HCT116 (cell line): Measurements from ENCODE around the gene IMMP2L. TPM values are rescaled to one million over a fixed set of nuclear protein-coding genes. Genes with fewer than 3 reads are reported as not detected.

Source experiments
- ATAC-seq: fragments of 200-7000 bp; cut with Tn5 transposase; 2 replicates; pipeline ENCODE4 v1.9.1; 2020; ENCODE audit warnings: mild to moderate bottlenecking, moderate library complexity
- BruUV-seq: library from RNA; stranded (reverse); fragments of 400-500 nt; replicated peaks from 2 replicates; lab custom pipeline; 2021; lab: Mats Ljungman, UMichigan
- CTCF ChIA-PET: fragments of 300-600 bp; sonication (Branson Sonifier 250); formaldehyde crosslinking; loops from one replicate; lab custom pipeline; 2021; ENCODE audit warnings: antibody characterized with exemption; lab: Charles Lee
- POLR2A ChIA-PET: fragments of 300-600, 350-600 bp; sonication (Branson Sonifier 250); formaldehyde crosslinking; loops from one replicate; lab custom pipeline; 2021; ENCODE audit warnings: antibody characterized with exemption; lab: Charles Lee
- RAD21 ChIA-PET, 2 experiments: fragments of 300-600 bp; sonication (Branson Sonifier 250); formaldehyde crosslinking; loops; one replicate each; lab custom pipeline; 2023; ENCODE audit warnings: low total read pairs in 2 of 2; ENCODE audit not compliant: uncharacterized antibody in 2 of 2, unreplicated experiment in 2 of 2, low non-redundant PET in 1 of 2; lab: Charles Lee
- DNase-seq: peaks from one replicate; pipeline ENCODE4 v3.0.0-alpha.2; 2010; ENCODE audit warnings: low read depth, low spot score
- H2AFZ ChIP-seq: fragments of 200-600 bp; shearing (Covaris generic), sonication (generic); 2 replicates; pipeline ENCODE4 v1.6.1; 2017; ENCODE audit warnings: low read depth, mixed run types, mixed read lengths, antibody characterized with exemption, low read length; ENCODE audit not compliant: poor library complexity, severe bottlenecking
- H3K27ac ChIP-seq: 2 replicates; pipeline ENCODE4 v1.5.1; 2012; ENCODE audit warnings: low read depth, low read length
- H3K27me3 ChIP-seq: fragments of 200-600 bp; sonication (generic); 2 replicates; pipeline ENCODE4 v1.6.1; 2016; ENCODE audit warnings: mixed run types, low read length, mixed read lengths; ENCODE audit not compliant: insufficient read depth
- H3K36me3 ChIP-seq, 2 experiments: fragments of 200-500 bp in 1 of 2; fragments of 200-600 bp in 1 of 2; sonication (Bioruptor generic) in 1 of 2; sonication (generic) in 1 of 2; 2 replicates each; pipeline versions ENCODE4 v1.5.1 to v1.6.1; 2014 to 2016; ENCODE audit warnings: low read length in 2 of 2, inconsistent platforms in 1 of 2, mixed read lengths in 1 of 2, mixed run types in 1 of 2; ENCODE audit not compliant: insufficient read depth in 2 of 2, control insufficient read depth in 1 of 2
- H3K4me1 ChIP-seq, 2 experiments: fragments of 200-600 bp in 1 of 2; sonication (generic) in 1 of 2; 2 replicates each; pipeline versions ENCODE4 v1.5.1 to v1.6.1; 2012 to 2017; ENCODE audit warnings: low read length in 2 of 2, inconsistent platforms in 1 of 2, mild to moderate bottlenecking in 1 of 2, mixed read lengths in 1 of 2, mixed run types in 1 of 2, moderate library complexity in 1 of 2; ENCODE audit not compliant: insufficient read depth in 2 of 2, control insufficient read depth in 1 of 2
- H3K4me2 ChIP-seq: fragments of 200-600 bp; sonication (generic); 2 replicates; pipeline ENCODE4 v1.6.1; 2017; ENCODE audit warnings: mixed run types, low read length, mixed read lengths
- H3K4me3 ChIP-seq, 2 experiments: fragments of 200-600 bp in 1 of 2; sonication (generic) in 1 of 2; replicated peaks in 1 of 2; 2 replicates each; pipeline ENCODE4 v1.5.1; 2011 to 2016; ENCODE audit warnings: low read length in 2 of 2, control low read depth in 1 of 2, low read depth in 1 of 2, mild to moderate bottlenecking in 1 of 2, mixed read lengths in 1 of 2, mixed run types in 1 of 2
- H3K79me2 ChIP-seq: fragments of 200-600 bp; sonication (generic); 2 replicates; pipeline ENCODE4 v1.6.1; 2017; ENCODE audit warnings: mild to moderate bottlenecking, mixed run types, low read length, moderate library complexity, mixed read lengths; ENCODE audit not compliant: insufficient read depth
- H3K9ac ChIP-seq: fragments of 200-600 bp; sonication (generic); 2 replicates; pipeline ENCODE4 v1.6.1; 2016; ENCODE audit warnings: low read length, mixed read lengths
- H3K9me2 ChIP-seq: fragments of 200-600 bp; sonication (generic), shearing (Covaris generic); 2 replicates; pipeline ENCODE4 v1.6.1; 2017; ENCODE audit warnings: mixed run types, mild to moderate bottlenecking, moderate library complexity; ENCODE audit not compliant: insufficient read depth
- H3K9me3 ChIP-seq, 2 experiments: fragments of 200-500 bp in 1 of 2; fragments of 200-600 bp in 1 of 2; sonication (Bioruptor generic) in 1 of 2; sonication (generic) in 1 of 2; 2 replicates each; pipeline ENCODE4 v1.6.1; 2014 to 2017; ENCODE audit warnings: low read length in 2 of 2, mixed read lengths in 2 of 2, inconsistent platforms in 1 of 2, low read depth in 1 of 2, mild to moderate bottlenecking in 1 of 2, mixed run types in 1 of 2, moderate library complexity in 1 of 2; ENCODE audit not compliant: control insufficient read depth in 1 of 2, insufficient read depth in 1 of 2
- H4K20me1 ChIP-seq: fragments of 200-600 bp; sonication (generic), shearing (Covaris generic); 2 replicates; pipeline ENCODE4 v1.6.1; 2017; ENCODE audit warnings: mixed run types, mild to moderate bottlenecking, moderate library complexity; ENCODE audit not compliant: insufficient read depth
- EGR1 ChIP-seq: IDR thresholded peaks from 2 replicates; pipeline ENCODE4 v1.6.1; 2012; ENCODE audit warnings: low read depth
- EZH2 ChIP-seq: fragments of 200-600 bp; sonication (generic); IDR thresholded peaks from 2 replicates; pipeline ENCODE4 v1.6.1; 2017; ENCODE audit warnings: antibody characterized with exemption, mixed run types
- EZH2phosphoT487 ChIP-seq: fragments of 200-600 bp; IDR thresholded peaks from 2 replicates; pipeline ENCODE4 v1.6.1; 2018; ENCODE audit warnings: antibody characterized with exemption, borderline replicate concordance
- FOSL1 ChIP-seq: IDR thresholded peaks from 2 replicates; pipeline ENCODE4 v1.6.1; 2012; ENCODE audit warnings: low read depth
- JUND ChIP-seq: IDR thresholded peaks from 2 replicates; pipeline ENCODE4 v1.6.1; 2012
- SP1 ChIP-seq: IDR thresholded peaks from 2 replicates; pipeline ENCODE4 v1.6.1; 2012; ENCODE audit warnings: low read depth
- TCF7L2 ChIP-seq: IDR thresholded peaks from 2 replicates; pipeline ENCODE4 v1.7.0; 2011; ENCODE audit warnings: borderline replicate concordance, inconsistent platforms; ENCODE audit not compliant: insufficient read depth, insufficient read length; ENCODE audit errors: extremely low read depth
- ZBTB33 ChIP-seq: IDR thresholded peaks from 2 replicates; pipeline ENCODE4 v1.6.1; 2011; ENCODE audit warnings: mild to moderate bottlenecking, low read length, moderate library complexity; ENCODE audit not compliant: insufficient replicate concordance; ENCODE audit errors: extremely low read depth
- ZFX ChIP-seq: fragments of 450-650 bp; IDR thresholded peaks from 2 replicates; pipeline ENCODE4 v1.6.1; 2017
- intact Hi-C: fragments of 100-400 bp; cut with micrococcal nuclease; formaldehyde crosslinking; loops from 2 replicates; pipeline ENCODE4 v1.10.0; 2022
- total RNA-seq: library from RNA; stranded (reverse); gene quantifications from one replicate; pipeline ENCODE4 v1.2.1, GENCODE V29; 2021; ENCODE audit not compliant: unreplicated experiment

IMMP2L gene
- total RNA-seq, 1 experiment from 2014 or later: 21.1 TPM

- Histone ChIP-seq H2AFZ (no peak overlapping the region), H3K4me1 (no peaks in the 10 kb centered on the region), H3K4me2 (no peak overlapping the region), H3K4me3 (no peak overlapping the region), H3K79me2 (no peaks in the 10 kb centered on the region), H3K27ac (no peak overlapping the region), H3K9me2 (no peaks in the 10 kb centered on the region), H3K9ac (no peak overlapping the region), H3K27me3 (no peaks in the 10 kb centered on the region), H4K20me1 (no peaks in the 10 kb centered on the region), H3K9me3 (no peaks in the 10 kb centered on the region), H3K36me3 (no peaks in the 10 kb centered on the region)
- TF ChIP-seq JUND (no peak), ZFX (no peak), EGR1 (no peak), EZH2 (no peak), EZH2phosphoT487 (no peak), SP1 (no peak), ZBTB33 (no peak), TCF7L2 (no peak), FOSL1 (no peak)
- POLR2A ChIA-PET: no interaction called here
- DNase-seq (no peak), ATAC-seq (no peak)
- intact Hi-C loops: no loop called here
- RAD21 ChIA-PET: no interaction called here
- CTCF ChIA-PET: interaction anchor here (1.0 kb wide), 1 partner anchor 22 kb away, joined by 3 read pairs; no protein-coding TSS in a partner anchor
- BruUV-seq: no TSS peak
Measured at GRCh38 chr7:111393011-111393754, 169.1 kb downstream of the IMMP2L start.
